SK-N-SH (cell line): Measurements from ENCODE around the gene XXYLT1. TPM values are rescaled to one million over a fixed set of nuclear protein-coding genes. Genes with fewer than 3 reads are reported as not detected.

ENCODE experiments used
- CTCF ChIA-PET: fragments of 300-600, 350-600 bp; formaldehyde crosslinking; extraction: SDS; loops from one replicate; lab custom pipeline; 2021; lab: Yijun Ruan, JAX
- POLR2A ChIA-PET: fragments of 350-600 bp; sonication (Branson Sonifier 250); formaldehyde crosslinking; extraction: SDS; loops from one replicate; lab custom pipeline; 2020; ENCODE audit warnings: antibody characterized with exemption, inconsistent platforms; lab: Yijun Ruan, JAX
- DNase-seq: peaks from one replicate; pipeline ENCODE4 v3.0.0; 2012
- H2AFZ ChIP-seq: fragments of 200-600 bp; sonication (generic); 2 replicates; pipeline ENCODE4 v1.8.1; 2016; ENCODE audit warnings: antibody characterized with exemption, mild to moderate bottlenecking, low read depth
- H3F3A ChIP-seq: fragments of 200-600 bp; sonication (generic); replicated peaks from 2 replicates; pipeline ENCODE3; 2016; ENCODE audit warnings: antibody characterized with exemption, mild to moderate bottlenecking; ENCODE audit not compliant: insufficient read depth
- H3K27ac ChIP-seq, 2 experiments: fragments of 200-500 bp in 1 of 2; fragments of 200-600 bp in 1 of 2; sonication (Bioruptor generic) in 1 of 2; sonication (generic), shearing (Covaris generic) in 1 of 2; 2 replicates each; pipeline versions ENCODE4 v1.5.1 to v1.6.1; 2014 to 2016; ENCODE audit warnings: low read depth in 2 of 2, inconsistent platforms in 1 of 2, low read length in 1 of 2, mild to moderate bottlenecking in 1 of 2, mixed read lengths in 1 of 2
- H3K27me3 ChIP-seq: fragments of 200-600 bp; sonication (generic), shearing (Covaris generic); 2 replicates; pipeline ENCODE4 v1.6.1; 2016; ENCODE audit warnings: mixed run types; ENCODE audit not compliant: insufficient read depth
- H3K36me3 ChIP-seq, 2 experiments: fragments of 200-500 bp in 1 of 2; fragments of 200-600 bp in 1 of 2; sonication (Bioruptor generic) in 1 of 2; sonication (generic) in 1 of 2; replicated peaks in 1 of 2; 2 replicates each; pipeline versions ENCODE3 to v1.5.1; 2014 to 2016; ENCODE audit warnings: low read length in 1 of 2, mild to moderate bottlenecking in 1 of 2; ENCODE audit not compliant: insufficient read depth in 2 of 2, control insufficient read depth in 1 of 2
- H3K4me1 ChIP-seq, 2 experiments: fragments of 200-500 bp in 1 of 2; fragments of 200-600 bp in 1 of 2; sonication (Bioruptor generic) in 1 of 2; sonication (generic), shearing (Covaris generic) in 1 of 2; 2 replicates each; pipeline versions ENCODE4 v1.5.1 to v1.6.1; 2014 to 2016; ENCODE audit warnings: low read depth in 1 of 2, low read length in 1 of 2, mixed run types in 1 of 2; ENCODE audit not compliant: insufficient read depth in 2 of 2, control insufficient read depth in 1 of 2
- H3K4me2 ChIP-seq: fragments of 200-600 bp; sonication (generic), shearing (Covaris generic); 2 replicates; pipeline ENCODE4 v1.6.1; 2017; ENCODE audit warnings: mixed run types
- H3K4me3 ChIP-seq, 2 experiments: fragments of 200-500 bp in 1 of 2; fragments of 200-600 bp in 1 of 2; sonication (Bioruptor generic) in 1 of 2; sonication (generic), shearing (Covaris generic) in 1 of 2; 2 replicates each; pipeline versions ENCODE4 v1.5.1 to v1.8.1; 2014 to 2016; ENCODE audit warnings: low read depth in 2 of 2, inconsistent platforms in 1 of 2, low read length in 1 of 2, mild to moderate bottlenecking in 1 of 2, mixed read lengths in 1 of 2, moderate library complexity in 1 of 2
- H3K79me2 ChIP-seq: fragments of 200-600 bp; sonication (generic); 2 replicates; pipeline ENCODE4 v1.8.1; 2017; ENCODE audit warnings: mild to moderate bottlenecking; ENCODE audit not compliant: insufficient read depth
- H3K9ac ChIP-seq: fragments of 200-600 bp; sonication (generic); 2 replicates; pipeline ENCODE4 v1.6.1; 2017; ENCODE audit warnings: mixed run types
- H3K9me2 ChIP-seq: fragments of 200-600 bp; sonication (generic); 2 replicates; pipeline ENCODE4 v1.6.1; 2017; ENCODE audit warnings: mixed run types
- H3K9me3 ChIP-seq: fragments of 200-600 bp; sonication (generic); 2 replicates; pipeline ENCODE4 v1.6.1; 2017; ENCODE audit warnings: mixed run types, mild to moderate bottlenecking, moderate library complexity
- H4K20me1 ChIP-seq: fragments of 200-600 bp; sonication (generic); 2 replicates; pipeline ENCODE4 v1.6.1; 2017; ENCODE audit warnings: mild to moderate bottlenecking, mixed run types; ENCODE audit not compliant: insufficient read depth
- CHD2 ChIP-seq: fragments of 150-350 bp; IDR thresholded peaks from 2 replicates; pipeline ENCODE4 v1.6.1; 2018; ENCODE audit warnings: low read length; ENCODE audit not compliant: partially characterized antibody
- ELF1 ChIP-seq: IDR thresholded peaks from 2 replicates; pipeline ENCODE4 v1.4.0; 2012
- EP300 ChIP-seq, 2 experiments: IDR thresholded peaks; 2 replicates each; pipeline versions ENCODE4 v1.4.0 to v1.6.1; 2012; ENCODE audit warnings: borderline replicate concordance in 1 of 2, low read depth in 1 of 2, low read length in 1 of 2
- FOSL2 ChIP-seq: IDR thresholded peaks from 2 replicates; pipeline ENCODE4 v1.4.0; 2012; ENCODE audit warnings: low read depth, mild to moderate bottlenecking, moderate library complexity, borderline replicate concordance
- FOXJ3 ChIP-seq: sonication (generic); formaldehyde crosslinking; IDR thresholded peaks from 2 replicates; pipeline ENCODE4 v1.5.1; 2020; ENCODE audit warnings: mild to moderate bottlenecking, missing genetic modification reagents
- JUND ChIP-seq: IDR thresholded peaks from 2 replicates; pipeline ENCODE4 v1.4.0; 2012
- MEF2A ChIP-seq: IDR thresholded peaks from 2 replicates; pipeline ENCODE4 v1.4.0; 2012; ENCODE audit warnings: low read depth, borderline replicate concordance
- MXI1 ChIP-seq: IDR thresholded peaks from 2 replicates; pipeline ENCODE4 v1.6.1; 2012; ENCODE audit warnings: mild to moderate bottlenecking, low read depth, low read length, improper control_type of control experiment
- NFIC ChIP-seq: IDR thresholded peaks from 2 replicates; pipeline ENCODE4 v1.4.0; 2012; ENCODE audit warnings: borderline replicate concordance
- NRF1 ChIP-seq: IDR thresholded peaks from 2 replicates; pipeline ENCODE4 v1.6.1; 2012; ENCODE audit warnings: low read depth, mild to moderate bottlenecking, low read length
- RAD21 ChIP-seq: IDR thresholded peaks from 2 replicates; pipeline ENCODE4 v1.6.1; 2012; ENCODE audit warnings: mild to moderate bottlenecking, low read length
- RCOR1 ChIP-seq: fragments of 150-350 bp; IDR thresholded peaks from 2 replicates; pipeline ENCODE4 v1.6.1; 2017; ENCODE audit warnings: antibody characterized with exemption, low read length
- RFX5 ChIP-seq: IDR thresholded peaks from 2 replicates; pipeline ENCODE4 v1.6.1; 2012; ENCODE audit warnings: mild to moderate bottlenecking, improper control_type of control experiment, low read length
- SIN3A ChIP-seq: IDR thresholded peaks from 2 replicates; pipeline ENCODE4 v1.6.1; 2012; ENCODE audit warnings: low read depth, mild to moderate bottlenecking, low read length, moderate library complexity, borderline replicate concordance
- SMC3 ChIP-seq: IDR thresholded peaks from 2 replicates; pipeline ENCODE4 v1.6.1; 2012; ENCODE audit warnings: low read depth, low read length, improper control_type of control experiment
- TAF1 ChIP-seq: IDR thresholded peaks from 2 replicates; pipeline ENCODE4 v1.6.1; 2012; ENCODE audit warnings: low read depth, mild to moderate bottlenecking, low read length, moderate library complexity, borderline replicate concordance
- TEAD4 ChIP-seq: IDR thresholded peaks from 2 replicates; pipeline ENCODE4 v1.4.0; 2012; ENCODE audit warnings: mild to moderate bottlenecking, borderline replicate concordance; ENCODE audit not compliant: insufficient read depth
- YY1 ChIP-seq: IDR thresholded peaks from 2 replicates; pipeline ENCODE4 v1.4.0; 2012; ENCODE audit warnings: low read depth, mild to moderate bottlenecking
- whole genome bisulfite sequencing: methylation state at CpG from one replicate; pipeline ENCODE4 v1.1.6; 2017; ENCODE audit warnings: low lambda C conversion rate; 5-methylcytosine and 5-hydroxymethylcytosine counted together
- polyA plus RNA-seq, 3 experiments: library from polyadenylated mRNA; depleted of rRNA; stranded (reverse); fragments of >200 nt; gene quantifications; 2 replicates each; pipeline ENCODE4 v1.2.3, GENCODE V29; 2012
- TF ChIP-seq, protein P1 (sequence below): IDR thresholded peaks from 2 replicates; pipeline ENCODE4 v1.4.0; 2012; ENCODE audit warnings: low read depth
- TF ChIP-seq, protein P2 (sequence below): IDR thresholded peaks from 2 replicates; pipeline ENCODE4 v1.4.0; 2012; ENCODE audit warnings: low read depth, borderline replicate concordance
- TF ChIP-seq, protein P3 (sequence below): IDR thresholded peaks from 2 replicates; pipeline ENCODE4 v1.6.1; 2012; ENCODE audit warnings: mild to moderate bottlenecking, low read depth, low read length, moderate library complexity
- TF ChIP-seq, protein P4 (sequence below): fragments of 150-350 bp; IDR thresholded peaks from 2 replicates; pipeline ENCODE4 v1.6.1; 2016; ENCODE audit warnings: mild to moderate bottlenecking, low read depth, low read length
- TF ChIP-seq, protein P5 (sequence below): fragments of 150-350 bp; IDR thresholded peaks from 2 replicates; pipeline ENCODE4 v1.6.1; 2017; ENCODE audit warnings: antibody characterized with exemption, low read length, low read depth, borderline replicate concordance

Gene XXYLT1
- polyA plus RNA-seq, 1 of the 3 experiments (the other 2 are of a cell fraction): 22.6 TPM

DNA sequence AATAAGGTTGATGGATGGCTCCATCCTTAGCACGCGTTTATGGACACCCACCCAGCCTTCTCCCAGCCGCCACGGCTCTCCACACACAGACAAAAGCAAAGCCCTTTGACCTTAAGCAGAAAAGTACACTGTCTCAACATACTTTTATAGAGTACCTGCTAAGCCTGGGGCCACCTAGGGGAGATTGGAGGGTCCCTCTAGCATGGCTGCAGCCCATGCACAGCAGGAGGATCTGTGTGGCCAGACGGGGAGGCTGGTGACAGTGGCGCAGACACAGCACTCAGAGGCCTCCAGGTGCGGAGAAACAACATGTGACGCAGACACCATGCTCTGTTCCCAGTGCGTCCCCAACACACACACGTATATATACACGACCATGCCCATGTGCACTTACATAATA, 174.9 kb downstream of the XXYLT1 start:
- Histone ChIP-seq H3K9ac (no peak overlapping the region), H3K4me3 (no peak overlapping the region), H3F3A (peaks cover under 1% of the 10 kb centered on the region), H3K4me1 (peaks cover 6 to 47% of the 10 kb centered on the region in 2 experiments; a peak in 3 of 4 replicates), H3K9me3 (no peaks in the 10 kb centered on the region), H3K27me3 (no peaks in the 10 kb centered on the region), H4K20me1 (no peaks in the 10 kb centered on the region), H3K27ac (no peak overlapping the region), H3K79me2 (no peaks in the 10 kb centered on the region; the same call in 1 of the 2 replicates), H3K36me3 (no peaks in the 10 kb centered on the region), H3K4me2 (no peak overlapping the region), H2AFZ (no peak overlapping the region), H3K9me2 (no peaks in the 10 kb centered on the region)
- DNase-seq: no peak
- ChIA-PET CTCF (interaction anchor here (0.9 to 3.9 kb wide), 3 partner anchors 10 to 413 kb away, joined by 3 to 23 read pairs (median 4); no protein-coding TSS in a partner anchor), POLR2A (no interaction called here)
- 94% methylated on average over 11 of the region's 11 CpGs for WGBS
- TF ChIP-seq RAD21: no peak
- TF ChIP-seq CHD2: no peak
- TF ChIP-seq NFIC: no peak
- TF ChIP-seq FOXJ3 (CRISPR knock-in tag): no peak
- TF ChIP-seq MEF2A: no peak
- TF ChIP-seq, protein P1, sequence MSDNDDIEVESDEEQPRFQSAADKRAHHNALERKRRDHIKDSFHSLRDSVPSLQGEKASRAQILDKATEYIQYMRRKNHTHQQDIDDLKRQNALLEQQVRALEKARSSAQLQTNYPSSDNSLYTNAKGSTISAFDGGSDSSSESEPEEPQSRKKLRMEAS: no peak

DNA sequence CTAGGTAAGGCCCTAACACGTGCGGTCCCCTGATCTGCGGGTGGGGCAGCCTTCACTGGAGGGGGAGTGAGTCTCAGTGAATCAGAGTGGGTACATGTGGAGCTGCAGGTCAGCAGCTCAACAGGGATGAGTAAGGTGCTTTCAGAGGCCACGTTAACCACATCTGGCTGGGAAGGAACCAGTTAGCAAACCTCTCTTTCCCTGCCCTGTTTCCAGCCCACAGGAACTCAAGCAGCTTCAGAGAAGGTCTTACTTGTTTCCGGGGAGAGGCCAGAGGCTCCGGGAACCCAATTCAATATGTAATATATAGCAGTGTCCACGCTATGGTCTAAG, 175.3 kb downstream of the XXYLT1 start:
- Histone ChIP-seq H3K36me3 (no peaks in the 10 kb centered on the region), H3K9me2 (no peaks in the 10 kb centered on the region), H4K20me1 (no peaks in the 10 kb centered on the region), H3K27me3 (no peaks in the 10 kb centered on the region), H3K4me1 (peaks cover 2 to 44% of the 10 kb centered on the region in 2 experiments; a peak in 3 of 4 replicates), H3K27ac (no peak overlapping the region; a peak in 1 of 4 replicates), H2AFZ (no peak overlapping the region), H3K79me2 (no peaks in the 10 kb centered on the region; the same call in 1 of the 2 replicates), H3K9me3 (no peaks in the 10 kb centered on the region), H3K9ac (no peak overlapping the region), H3K4me2 (no peak overlapping the region), H3F3A (no peaks in the 10 kb centered on the region)
- CTCF ChIA-PET: interaction anchor here (3.9 kb wide), 1 partner anchor 10 kb away, joined by 23 read pairs; no protein-coding TSS in a partner anchor
- 92% methylated on average over 6 of the region's 7 CpGs for WGBS
- DNase-seq: no peak
- TF ChIP-seq FOSL2 (no peak), EP300 (IDR thresholded peaks at IDR 0.05; ENCODE audit: borderline replicate concordance in 1 of 2, low read depth in 1 of 2, low read length in 1 of 2) (no peak), MEF2A (no peak), FOXJ3 (CRISPR knock-in tag) (no peak), CHD2 (no peak), SMC3 (no peak), ELF1 (no peak), TAF1 (no peak), RCOR1 (no peak), JUND (no peak), SIN3A (no peak), RFX5 (no peak), MXI1 (no peak), YY1 (no peak), NRF1 (no peak), TEAD4 (no peak)
- TF ChIP-seq, protein P2, sequence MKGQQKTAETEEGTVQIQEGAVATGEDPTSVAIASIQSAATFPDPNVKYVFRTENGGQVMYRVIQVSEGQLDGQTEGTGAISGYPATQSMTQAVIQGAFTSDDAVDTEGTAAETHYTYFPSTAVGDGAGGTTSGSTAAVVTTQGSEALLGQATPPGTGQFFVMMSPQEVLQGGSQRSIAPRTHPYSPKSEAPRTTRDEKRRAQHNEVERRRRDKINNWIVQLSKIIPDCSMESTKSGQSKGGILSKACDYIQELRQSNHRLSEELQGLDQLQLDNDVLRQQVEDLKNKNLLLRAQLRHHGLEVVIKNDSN: no peak
- TF ChIP-seq, protein P3, sequence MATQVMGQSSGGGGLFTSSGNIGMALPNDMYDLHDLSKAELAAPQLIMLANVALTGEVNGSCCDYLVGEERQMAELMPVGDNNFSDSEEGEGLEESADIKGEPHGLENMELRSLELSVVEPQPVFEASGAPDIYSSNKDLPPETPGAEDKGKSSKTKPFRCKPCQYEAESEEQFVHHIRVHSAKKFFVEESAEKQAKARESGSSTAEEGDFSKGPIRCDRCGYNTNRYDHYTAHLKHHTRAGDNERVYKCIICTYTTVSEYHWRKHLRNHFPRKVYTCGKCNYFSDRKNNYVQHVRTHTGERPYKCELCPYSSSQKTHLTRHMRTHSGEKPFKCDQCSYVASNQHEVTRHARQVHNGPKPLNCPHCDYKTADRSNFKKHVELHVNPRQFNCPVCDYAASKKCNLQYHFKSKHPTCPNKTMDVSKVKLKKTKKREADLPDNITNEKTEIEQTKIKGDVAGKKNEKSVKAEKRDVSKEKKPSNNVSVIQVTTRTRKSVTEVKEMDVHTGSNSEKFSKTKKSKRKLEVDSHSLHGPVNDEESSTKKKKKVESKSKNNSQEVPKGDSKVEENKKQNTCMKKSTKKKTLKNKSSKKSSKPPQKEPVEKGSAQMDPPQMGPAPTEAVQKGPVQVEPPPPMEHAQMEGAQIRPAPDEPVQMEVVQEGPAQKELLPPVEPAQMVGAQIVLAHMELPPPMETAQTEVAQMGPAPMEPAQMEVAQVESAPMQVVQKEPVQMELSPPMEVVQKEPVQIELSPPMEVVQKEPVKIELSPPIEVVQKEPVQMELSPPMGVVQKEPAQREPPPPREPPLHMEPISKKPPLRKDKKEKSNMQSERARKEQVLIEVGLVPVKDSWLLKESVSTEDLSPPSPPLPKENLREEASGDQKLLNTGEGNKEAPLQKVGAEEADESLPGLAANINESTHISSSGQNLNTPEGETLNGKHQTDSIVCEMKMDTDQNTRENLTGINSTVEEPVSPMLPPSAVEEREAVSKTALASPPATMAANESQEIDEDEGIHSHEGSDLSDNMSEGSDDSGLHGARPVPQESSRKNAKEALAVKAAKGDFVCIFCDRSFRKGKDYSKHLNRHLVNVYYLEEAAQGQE: no peak
- TF ChIP-seq, protein P4, sequence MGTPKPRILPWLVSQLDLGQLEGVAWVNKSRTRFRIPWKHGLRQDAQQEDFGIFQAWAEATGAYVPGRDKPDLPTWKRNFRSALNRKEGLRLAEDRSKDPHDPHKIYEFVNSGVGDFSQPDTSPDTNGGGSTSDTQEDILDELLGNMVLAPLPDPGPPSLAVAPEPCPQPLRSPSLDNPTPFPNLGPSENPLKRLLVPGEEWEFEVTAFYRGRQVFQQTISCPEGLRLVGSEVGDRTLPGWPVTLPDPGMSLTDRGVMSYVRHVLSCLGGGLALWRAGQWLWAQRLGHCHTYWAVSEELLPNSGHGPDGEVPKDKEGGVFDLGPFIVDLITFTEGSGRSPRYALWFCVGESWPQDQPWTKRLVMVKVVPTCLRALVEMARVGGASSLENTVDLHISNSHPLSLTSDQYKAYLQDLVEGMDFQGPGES: no peak
- TF ChIP-seq, protein P5, sequence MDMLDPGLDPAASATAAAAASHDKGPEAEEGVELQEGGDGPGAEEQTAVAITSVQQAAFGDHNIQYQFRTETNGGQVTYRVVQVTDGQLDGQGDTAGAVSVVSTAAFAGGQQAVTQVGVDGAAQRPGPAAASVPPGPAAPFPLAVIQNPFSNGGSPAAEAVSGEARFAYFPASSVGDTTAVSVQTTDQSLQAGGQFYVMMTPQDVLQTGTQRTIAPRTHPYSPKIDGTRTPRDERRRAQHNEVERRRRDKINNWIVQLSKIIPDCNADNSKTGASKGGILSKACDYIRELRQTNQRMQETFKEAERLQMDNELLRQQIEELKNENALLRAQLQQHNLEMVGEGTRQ: no peak
- TF ChIP-seq, all 33 proteins: peak for 0
- H3K4me3 ChIP-seq: no peak overlapping the region
- POLR2A ChIA-PET: no interaction called here
